GM18498 (cell line): ENCODE data around the gene GPC1.
A peak's percentile ranks its signal among the peaks of the same experiment; 100 is the strongest.

ENCODE experiments used
- ATAC-seq: cut with Tn5 transposase; IDR thresholded peaks from one replicate; pipeline ENCODE4 v1.9.1; 2021; ENCODE audit warnings: mild to moderate bottlenecking, moderate library complexity; ENCODE audit not compliant: unreplicated experiment

GPC1 gene

GRCh38 chr2:240511351-240512108 is 76.1 kb downstream of the GPC1 start:
- no peak for ATAC-seq

- ATAC-seq, result no peak
Observed at GRCh38 chr2:240512109-240512485, 76.6 kb downstream of the GPC1 start.

GRCh38 chr2:240512666-240513535 is 77.4 kb downstream of the GPC1 start:
- no peak for ATAC-seq

- ATAC-seq, result peak; percentile 94
Observed at GRCh38 chr2:240513549-240514287, 78.3 kb downstream of the GPC1 start.

- ATAC-seq, result no peak
Observed at GRCh38 chr2:240514631-240515030, 79.2 kb downstream of the GPC1 start.

- ATAC-seq, result no peak
Observed at GRCh38 chr2:240517342-240517741, 81.9 kb downstream of the GPC1 start.
